Uterus (tissue), 4 donors: ENCODE results near the gene NCOR1. TPM values are rescaled to one million over a fixed set of nuclear protein-coding genes. Genes with fewer than 3 reads are reported as not detected.

Source experiments
- DNase-seq, 2 donors: peaks; one replicate each; pipeline ENCODE4 v3.0.0-alpha.2; 2019 to 2020
- H3K27ac ChIP-seq, 2 donors: fragments of 200-600 bp; sonication (generic); 1 replicate in 1 of 2; 2 replicates in 1 of 2; pipeline ENCODE4 v1.5.1; 2016 to 2018
- H3K27me3 ChIP-seq, 2 donors: fragments of 200-600 bp; sonication (generic); one replicate each; pipeline ENCODE4 v1.5.1; 2018 to 2019; ENCODE audit warnings: control low read depth in 1 of 2
- H3K36me3 ChIP-seq, 2 donors: fragments of 200-600 bp; sonication (generic); one replicate each; pipeline ENCODE4 v1.5.1; 2019; ENCODE audit warnings: control low read depth in 1 of 2
- H3K4me1 ChIP-seq, 2 donors: fragments of 200-600 bp; sonication (generic); one replicate each; pipeline ENCODE4 v1.5.1; 2018 to 2019; ENCODE audit warnings: control low read depth in 1 of 2
- H3K4me3 ChIP-seq, 2 donors: fragments of 200-600 bp; sonication (generic); 1 replicate in 1 of 2; 2 replicates in 1 of 2; pipeline ENCODE4 v1.5.1; 2018 to 2019; ENCODE audit warnings: mild to moderate bottlenecking in 1 of 2
- H3K9me3 ChIP-seq, 2 donors: fragments of 200-600 bp; sonication (generic); one replicate each; pipeline ENCODE4 v1.5.1; 2019; ENCODE audit warnings: control low read depth in 1 of 2
- POLR2A ChIP-seq, 2 donors: fragments of 450-650 bp; IDR thresholded peaks; one replicate each; pipeline ENCODE4 v1.6.1; 2016; ENCODE audit warnings: antibody characterized with exemption in 2 of 2, mild to moderate bottlenecking in 1 of 2, moderate library complexity in 1 of 2
- intact Hi-C: fragments of 100-400 bp; cut with DNase I; formaldehyde crosslinking; loops from one replicate; pipeline ENCODE4 v1.15.1; 2023; ENCODE audit warnings: low total_unique reads
- total RNA-seq, 4 donors: library from RNA; depleted of rRNA in 3 of 4; stranded (reverse); fragments of >200 nt in 3 of 4; gene quantifications; one replicate each; pipeline versions ENCODE4 v1.1.0 to v1.2.4, GENCODE V29; 2014 to 2023
- TF ChIP-seq, protein P1 (sequence below), 4 experiments: fragments of 200-600 bp in 2 of 4; fragments of 450-650 bp in 2 of 4; sonication (generic) in 2 of 4; IDR thresholded peaks; one replicate each; pipeline ENCODE4 v1.5.1; 2016 to 2019; ENCODE audit warnings: antibody characterized with exemption in 4 of 4, mild to moderate bottlenecking in 2 of 4, moderate library complexity in 1 of 4
- donor health status: DM: yes; HTN: yes; CAD: no.

NCOR1 gene
- total RNA-seq, 4 donors from 2014 or later = 117 to 195 (median 147) TPM

DNA sequence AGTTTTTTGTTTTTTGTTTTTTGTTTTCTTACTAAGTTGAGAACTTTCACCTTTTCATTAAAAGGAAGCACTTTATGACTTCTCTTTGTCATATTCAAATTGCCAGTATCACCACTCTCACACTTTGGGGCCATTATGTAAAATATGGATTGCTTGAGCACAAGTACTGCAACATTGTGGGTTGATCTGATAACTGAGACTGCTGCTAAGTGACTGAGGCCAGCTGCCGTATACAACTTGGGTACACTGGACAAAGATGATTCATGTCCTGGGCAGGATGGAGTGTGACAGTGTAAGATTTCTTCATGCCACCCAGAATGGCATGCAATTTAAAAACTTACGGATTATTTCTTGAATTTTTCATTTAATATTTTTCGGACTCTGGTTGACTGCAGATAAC, 207.9 kb downstream of the NCOR1 start:
- Histone ChIP-seq H3K27me3 (no peaks in the 10 kb centered on the region), H3K27ac (no peak overlapping the region), H3K9me3 (no peaks in the 10 kb centered on the region), H3K4me1 (no peaks in the 10 kb centered on the region), H3K36me3 (no peaks in the 10 kb centered on the region), H3K4me3 (no peak overlapping the region)
- no peak for DNase-seq
- TF ChIP-seq, protein P1, sequence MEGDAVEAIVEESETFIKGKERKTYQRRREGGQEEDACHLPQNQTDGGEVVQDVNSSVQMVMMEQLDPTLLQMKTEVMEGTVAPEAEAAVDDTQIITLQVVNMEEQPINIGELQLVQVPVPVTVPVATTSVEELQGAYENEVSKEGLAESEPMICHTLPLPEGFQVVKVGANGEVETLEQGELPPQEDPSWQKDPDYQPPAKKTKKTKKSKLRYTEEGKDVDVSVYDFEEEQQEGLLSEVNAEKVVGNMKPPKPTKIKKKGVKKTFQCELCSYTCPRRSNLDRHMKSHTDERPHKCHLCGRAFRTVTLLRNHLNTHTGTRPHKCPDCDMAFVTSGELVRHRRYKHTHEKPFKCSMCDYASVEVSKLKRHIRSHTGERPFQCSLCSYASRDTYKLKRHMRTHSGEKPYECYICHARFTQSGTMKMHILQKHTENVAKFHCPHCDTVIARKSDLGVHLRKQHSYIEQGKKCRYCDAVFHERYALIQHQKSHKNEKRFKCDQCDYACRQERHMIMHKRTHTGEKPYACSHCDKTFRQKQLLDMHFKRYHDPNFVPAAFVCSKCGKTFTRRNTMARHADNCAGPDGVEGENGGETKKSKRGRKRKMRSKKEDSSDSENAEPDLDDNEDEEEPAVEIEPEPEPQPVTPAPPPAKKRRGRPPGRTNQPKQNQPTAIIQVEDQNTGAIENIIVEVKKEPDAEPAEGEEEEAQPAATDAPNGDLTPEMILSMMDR (IDR thresholded peaks at IDR 0.05) = no peak
- no peak for TF ChIP-seq POLR2A (IDR thresholded peaks at IDR 0.05)
- intact Hi-C loops = no loop called here

DNA sequence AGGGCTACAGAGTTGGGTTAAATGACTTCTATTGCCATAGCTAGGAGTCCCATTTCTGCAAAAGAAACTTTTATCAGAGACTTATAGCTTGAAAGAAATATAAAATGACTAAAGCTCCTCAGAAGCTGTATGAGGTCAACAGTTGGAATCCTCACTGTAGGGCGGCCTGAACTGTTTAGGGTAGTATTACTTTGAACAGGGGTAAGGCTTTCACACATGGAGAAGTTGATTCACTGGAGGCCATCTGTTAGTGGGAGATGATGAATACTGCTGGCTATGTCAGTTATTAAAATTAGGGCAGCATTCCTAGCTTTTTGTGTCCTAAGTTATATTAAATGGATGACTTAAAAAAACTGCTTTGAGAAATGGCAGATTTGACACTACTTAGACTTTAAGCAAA, 209.7 kb downstream of the NCOR1 start:
- TF ChIP-seq, protein P1 (IDR thresholded peaks at IDR 0.05) = no peak
- TF ChIP-seq POLR2A (IDR thresholded peaks at IDR 0.05) = no peak
- H3K27me3 ChIP-seq = no peaks in the 10 kb centered on the region
- intact Hi-C loops = no loop called here
- DNase-seq = no peak
- no peaks in the 10 kb centered on the region for H3K36me3 ChIP-seq
- H3K4me3 ChIP-seq = no peak overlapping the region
- H3K4me1 ChIP-seq = peaks cover 0 to 9% of the 10 kb centered on the region in 2 donors
- H3K27ac ChIP-seq = no peak overlapping the region
- no peaks in the 10 kb centered on the region for H3K9me3 ChIP-seq

DNA sequence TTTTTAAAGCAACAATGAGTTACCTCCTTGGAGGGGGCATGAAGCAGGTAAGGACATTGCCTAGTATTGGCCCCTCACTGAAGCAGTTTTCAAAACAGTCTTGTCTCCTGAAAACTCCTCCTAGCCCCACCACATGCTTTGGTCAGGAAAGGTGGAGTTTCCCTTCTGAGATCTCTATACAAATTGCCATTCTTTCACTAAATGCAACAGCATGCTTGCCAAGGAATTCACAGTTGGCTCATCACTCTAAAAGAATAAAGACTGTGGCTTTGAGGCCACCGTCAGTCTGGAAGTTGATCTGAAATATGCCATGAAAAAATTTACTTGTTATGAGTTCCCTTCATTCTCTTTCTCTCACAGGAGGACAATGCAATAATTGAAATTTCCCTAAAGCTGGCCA, 211.5 kb downstream of the NCOR1 start:
- Histone ChIP-seq H3K27me3 (no peaks in the 10 kb centered on the region), H3K36me3 (no peaks in the 10 kb centered on the region), H3K9me3 (no peaks in the 10 kb centered on the region), H3K27ac (peak overlapping the region in 1 of 2 donors; percentile 53), H3K4me1 (peaks cover 0 to 9% of the 10 kb centered on the region in 2 donors), H3K4me3 (no peak overlapping the region)
- no peak for DNase-seq
- intact Hi-C loops = no loop called here
- TF ChIP-seq, protein P1 (IDR thresholded peaks at IDR 0.05) = no peak

DNA sequence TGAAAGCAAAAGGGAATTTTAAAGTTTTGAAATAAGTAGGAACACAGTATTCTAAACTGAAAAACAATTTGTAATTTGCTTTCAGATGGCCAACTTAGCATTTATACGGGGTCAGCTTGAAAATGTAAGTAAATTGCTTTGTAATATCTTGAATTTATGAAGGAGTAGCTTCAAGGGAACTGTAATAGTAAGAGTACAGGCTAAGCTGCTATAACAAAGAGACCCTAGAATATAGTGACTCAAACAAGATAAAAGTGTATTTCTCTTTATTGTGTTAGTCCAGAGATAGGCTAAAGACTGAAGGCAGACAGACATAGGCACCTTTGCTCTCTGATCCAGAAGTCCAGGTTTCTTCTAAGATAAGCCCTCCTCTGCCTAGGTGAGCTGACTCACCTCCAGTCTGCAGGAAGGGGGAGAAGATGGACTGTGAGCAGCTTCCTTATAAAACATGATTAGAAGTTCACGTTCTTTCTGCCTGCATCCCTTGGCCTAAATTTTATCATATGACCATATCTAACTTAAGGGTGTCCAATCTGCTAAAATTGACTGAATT, 212.6 kb downstream of the NCOR1 start:
- Histone ChIP-seq H3K27ac (no peak overlapping the region), H3K4me1 (peaks cover 0 to 9% of the 10 kb centered on the region in 2 donors), H3K27me3 (no peaks in the 10 kb centered on the region), H3K9me3 (no peaks in the 10 kb centered on the region), H3K4me3 (no peak overlapping the region), H3K36me3 (no peaks in the 10 kb centered on the region)
- TF ChIP-seq, protein P1 (IDR thresholded peaks at IDR 0.05) = no peak
- no peak for TF ChIP-seq POLR2A (IDR thresholded peaks at IDR 0.05)
- DNase-seq = no peak
- intact Hi-C loops = no loop called here

DNA sequence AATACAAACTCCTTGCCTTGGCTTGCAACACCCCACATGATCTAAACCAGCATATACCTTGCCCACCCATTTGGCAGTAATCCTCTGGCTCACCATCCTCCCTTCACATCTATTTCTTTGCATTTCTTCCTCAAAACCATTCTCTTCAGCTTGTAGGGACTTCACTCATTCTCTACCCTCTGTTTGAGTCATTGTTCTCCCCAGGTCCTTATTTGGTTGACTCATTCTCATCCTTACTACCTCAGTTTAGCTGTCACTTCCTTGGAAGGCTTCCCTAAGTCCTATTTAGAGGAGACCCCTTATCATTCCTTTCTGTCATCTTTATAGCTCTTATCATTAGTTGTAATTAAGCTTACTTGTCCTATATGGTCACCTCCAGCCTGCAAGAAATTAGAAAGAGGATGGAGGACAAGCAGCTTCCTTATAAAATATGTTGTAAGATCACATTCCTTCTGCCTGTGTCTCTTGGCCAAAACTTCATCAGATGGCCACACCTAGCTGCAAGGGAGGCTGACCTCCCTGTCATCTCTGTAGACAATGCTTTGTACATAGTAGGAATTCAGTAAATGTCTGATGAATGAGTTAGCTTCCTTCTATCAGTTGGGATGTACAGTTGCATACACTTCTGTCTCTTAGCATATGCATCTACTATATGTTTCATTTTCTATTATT, 214.0 kb downstream of the NCOR1 start:
- intact Hi-C loops = no loop called here
- TF ChIP-seq, protein P1 (IDR thresholded peaks at IDR 0.05) = no peak
- TF ChIP-seq POLR2A (IDR thresholded peaks at IDR 0.05) = no peak

More for the DNA sequence above, 214.0 kb downstream of the NCOR1 start:
- Histone ChIP-seq H3K27ac (no peak overlapping the region), H3K36me3 (no peaks in the 10 kb centered on the region), H3K4me1 (peaks cover 0 to 9% of the 10 kb centered on the region in 2 donors), H3K9me3 (no peaks in the 10 kb centered on the region), H3K4me3 (no peak overlapping the region), H3K27me3 (no peaks in the 10 kb centered on the region)
- DNase-seq = no peak
